Heart left ventricle (tissue), 16 donors: Measurements from ENCODE around the gene CYSRT1. TPM values are rescaled to one million over a fixed set of nuclear protein-coding genes. Genes with fewer than 3 reads are reported as not detected.

Experiments used
- ATAC-seq, 4 donors: fragments of 200-7000 bp; cut with Tn5 transposase; one replicate each; pipeline ENCODE4 v1.9.1; 2020 to 2022; ENCODE audit warnings: moderate library complexity in 4 of 4, mild to moderate bottlenecking in 3 of 4, moderate number of reproducible peaks in 1 of 4
- DNase-seq, 5 donors: peaks; one replicate each; pipeline ENCODE4 v3.0.0-alpha.2; 2020
- H3K27ac ChIP-seq, 12 donors: fragments of 200-600 bp; sonication (generic) in 4 of 12; one replicate each; pipeline versions ENCODE4 v1.5.0 to v1.8.0; 2016 to 2022; ENCODE audit warnings: mild to moderate bottlenecking in 2 of 12
- H3K27me3 ChIP-seq, 9 donors: fragments of 200-600 bp; sonication (generic) in 2 of 9; one replicate each; pipeline versions ENCODE4 v1.5.1 to v1.8.0; 2016 to 2022; ENCODE audit warnings: mild to moderate bottlenecking in 3 of 9
- H3K36me3 ChIP-seq, 9 donors: fragments of 200-600 bp; sonication (generic) in 2 of 9; one replicate each; pipeline versions ENCODE4 v1.5.0 to v1.8.0; 2018 to 2022; ENCODE audit warnings: mild to moderate bottlenecking in 2 of 9
- H3K4me1 ChIP-seq, 12 donors: fragments of 200-600 bp; sonication (generic) in 4 of 12; one replicate each; pipeline versions ENCODE4 v1.5.0 to v1.8.0; 2016 to 2022; ENCODE audit warnings: mild to moderate bottlenecking in 3 of 12
- H3K4me3 ChIP-seq, 12 donors: fragments of 200-600 bp; sonication (generic) in 4 of 12; one replicate each; pipeline versions ENCODE4 v1.5.0 to v1.8.0; 2017 to 2022; ENCODE audit warnings: mild to moderate bottlenecking in 9 of 12, moderate library complexity in 4 of 12
- H3K9me3 ChIP-seq, 12 donors: fragments of 200-600 bp; sonication (generic) in 4 of 12; one replicate each; pipeline versions ENCODE4 v1.5.0 to v1.8.0; 2016 to 2022; ENCODE audit warnings: mild to moderate bottlenecking in 1 of 12
- CTCF ChIP-seq, 12 donors: fragments of 200-600 bp; sonication (generic) in 4 of 12; IDR thresholded peaks; one replicate each; pipeline versions ENCODE4 v1.5.0 to v1.8.0; 2018 to 2022; ENCODE audit warnings: antibody characterized with exemption in 12 of 12, mild to moderate bottlenecking in 5 of 12
- POLR2A ChIP-seq, 2 donors: fragments of 450-650 bp; IDR thresholded peaks; one replicate each; pipeline ENCODE4 v1.6.1; 2017; ENCODE audit warnings: antibody characterized with exemption in 2 of 2, mild to moderate bottlenecking in 2 of 2, moderate library complexity in 2 of 2
- WGBS, 4 donors: extraction: QIAGEN DNeasy Blood & Tissue Kit in 2 of 4; methylation state at CpG; one replicate each; pipeline versions ENCODE4 v1.1.5 to v1.1.7; 2013 to 2018; 5-methylcytosine and 5-hydroxymethylcytosine counted together
- intact Hi-C, 10 donors: fragments of 100-400 bp; cut with DNase I; formaldehyde crosslinking; loops; one replicate each; pipeline versions ENCODE4 v1.11.1 to v1.14.2; 2022
- polyA plus RNA-seq, 2 donors: library from polyadenylated mRNA; stranded (reverse); fragments of 200-250 nt; gene quantifications; one replicate each; pipeline ENCODE4 v1.2.3, GENCODE V29; 2013
- total RNA-seq, 9 donors: library from RNA; depleted of rRNA in 2 of 9; stranded (reverse); fragments of >200 nt in 2 of 9; fragmentation: NEBNext Ultra II Directional in 3 of 9; extraction: Animal tissue kit (Norgen Biotek cat#: 25700) in 3 of 9; gene quantifications; one replicate each; pipeline versions ENCODE4 v1.1.0 to v1.2.4, GENCODE V29; 2016 to 2023
- donor health status: ischemic (EF 13 %, LVEDD 7.1; RV severe dilation, severe dysfunction).
- donor health status: healthy with polysubstance abuse.
- donor health status: DM: no; HTN: yes; CAD: no.
- donor health status: DM: no; HTN: no; CAD: no.
- donor health status: ischemic (EF 25% LVEDD 6.9; RV normal size, moderate dysfunction).
- donor health status: ischemic (EF 25% LVEDD 5.7; RV mildly dilated, moderate dysfunction).
- donor health status: healthy.
- donor health status: DM: yes; HTN: yes; CAD: no.
- donor health status: ischemic (EF 35%, LVEDD 5.7; RV mildly dilated, moderate dysfunction).
- donor health status: nonischemic (EF 11% LVEDD 7.7; RV severe dilation, severe dysfunction).
- donor health status: DM: yes; HTN: yes; CAD: no.
- donor health status: PGD.
- donor health status: ischemic (EF 29% LVEDD 5.4; RV normal size, mild dysfunction).
- donor health status: nonischemic (EF 23%, LVEDD 6.1; RV moderate dilation, normal function).

CYSRT1 gene
- total and polyA plus RNA-seq, 11 donors, result 0.14 to 0.61 (median 0.27) TPM; not detected in 3

GRCh38 chr9:137272241-137273094 is 47.5 kb downstream of the CYSRT1 start:
- Histone ChIP-seq H3K36me3 (peaks cover 0 to 51% (median 23%) of the 10 kb centered on the region in 9 donors), H3K9me3 (no peaks in the 10 kb centered on the region), H3K4me3 (no peak overlapping the region), H3K27me3 (no peaks in the 10 kb centered on the region), H3K4me1 (peaks cover 9 to 88% (median 58%) of the 10 kb centered on the region in 12 donors), H3K27ac (peak overlapping the region in 4 of 12 donors; percentile 34 to 73 (median 50))
- TF ChIP-seq CTCF (IDR thresholded peaks at IDR 0.05) (no peak), POLR2A (IDR thresholded peaks at IDR 0.05) (no peak)
- intact Hi-C loops, result no loop called here
- ATAC-seq (no peak), DNase-seq (peak in 1 of 5 donors; percentile 6)
- WGBS, 4 donors, result 91 to 94% (median 93%) methylated on average over 19 to 39 of the region's 39 CpGs

GRCh38 chr9:137273095-137273490 is 48.1 kb downstream of the CYSRT1 start:
- Histone ChIP-seq H3K36me3 (peaks cover 0 to 45% (median 21%) of the 10 kb centered on the region in 9 donors), H3K4me3 (no peak overlapping the region), H3K4me1 (peaks cover 9 to 88% (median 59%) of the 10 kb centered on the region in 12 donors), H3K27me3 (no peaks in the 10 kb centered on the region), H3K27ac (no peak overlapping the region), H3K9me3 (no peaks in the 10 kb centered on the region)
- DNase-seq (no peak), ATAC-seq (no peak)
- TF ChIP-seq CTCF (IDR thresholded peaks at IDR 0.05) (no peak), POLR2A (IDR thresholded peaks at IDR 0.05) (no peak)
- WGBS, 4 donors, result 82 to 92% (median 89%) methylated on average over 10 to 13 of the region's 13 CpGs
- intact Hi-C loops, result no loop called here

- TF ChIP-seq CTCF (IDR thresholded peaks at IDR 0.05), result no peak
- Histone ChIP-seq H3K4me3 (no peak overlapping the region), H3K9me3 (no peaks in the 10 kb centered on the region), H3K4me1 (peaks cover 9 to 87% (median 56%) of the 10 kb centered on the region in 12 donors), H3K27ac (peak overlapping the region in 1 of 12 donors; percentile 1), H3K27me3 (no peaks in the 10 kb centered on the region), H3K36me3 (peaks cover 0 to 43% (median 21%) of the 10 kb centered on the region in 9 donors)
- ATAC-seq, result no peak
- WGBS, 4 donors, result 61 to 75% (median 70%) methylated on average over 4 to 15 of the region's 15 CpGs
- intact Hi-C loops, result no loop called here
- peak in 2 of 5 donors; percentile 15 to 38 for DNase-seq
These were observed 48.8 kb downstream of the CYSRT1 start for GRCh38 chr9:137273611-137274320.

- DNase-seq, result peak in 1 of 5 donors; percentile 5
- TF ChIP-seq CTCF (IDR thresholded peaks at IDR 0.05) (no peak), POLR2A (IDR thresholded peaks at IDR 0.05) (no peak)
- WGBS, 4 donors, result 85 to 92% (median 88%) methylated on average over 10 of the region's 10 CpGs
- Histone ChIP-seq H3K4me3 (no peak overlapping the region), H3K27ac (peak overlapping the region in 8 of 12 donors; percentile 94 to 100 (median 98)), H3K27me3 (no peaks in the 10 kb centered on the region), H3K4me1 (peaks cover 6 to 87% (median 50%) of the 10 kb centered on the region in 12 donors), H3K36me3 (peaks cover 0 to 46% (median 30%) of the 10 kb centered on the region in 9 donors), H3K9me3 (no peaks in the 10 kb centered on the region)
- ATAC-seq, result no peak
- intact Hi-C loops, result no loop called here
These were observed 50.2 kb downstream of the CYSRT1 start for GRCh38 chr9:137275203-137275587.
